ENCODE data around the gene TBC1D14. TPM values are rescaled to one million over a fixed set of nuclear protein-coding genes. Genes with fewer than 3 reads are reported as not detected.
"Not testable (repeated sequence)": the region's sequence is repeated elsewhere in the genome, so short reads cannot be mapped to it uniquely, and the experiment has no call there.

Gene TBC1D14
- total RNA-seq, 1 donor from 2014 or later, result 34.9 TPM

GRCh38 chr4:6969826-6970800 lies 60.5 kb downstream of the TBC1D14 start:
- Mint-ChIP-seq H3K9me3 (no peaks in the 10 kb centered on the region), H3K27me3 (ENCODE audit: low read depth) (no peaks in the 10 kb centered on the region), H3K4me3 (ENCODE audit: low read depth) (no peak overlapping the region), H3K4me1 (ENCODE audit: low read depth) (peaks cover 9% of the 10 kb centered on the region), H3K36me3 (ENCODE audit: low read depth) (peaks cover 10% of the 10 kb centered on the region), H3K27ac (no peak overlapping the region)
- DNase-seq (ENCODE audit: low spot score), result no peak
- intact Hi-C loops (cut with micrococcal nuclease), result loop anchor here (5.0 kb wide), 1 partner anchor 43 kb away; no protein-coding TSS in a partner anchor

GRCh38 chr4:6971536-6972374 lies 62.1 kb downstream of the TBC1D14 start:
- intact Hi-C loops (cut with micrococcal nuclease), result loop anchor here (5.0 kb wide), 1 partner anchor 44 kb away; no protein-coding TSS in a partner anchor
- H3K9me3 Mint-ChIP-seq, result no peaks in the 10 kb centered on the region
- H3K4me1 Mint-ChIP-seq (ENCODE audit: low read depth), result peaks cover 7% of the 10 kb centered on the region
- H3K36me3 Mint-ChIP-seq (ENCODE audit: low read depth), result peaks cover 16% of the 10 kb centered on the region
- H3K27me3 Mint-ChIP-seq (ENCODE audit: low read depth), result no peaks in the 10 kb centered on the region
- no peak overlapping the region for H3K4me3 Mint-ChIP-seq (ENCODE audit: low read depth)
- H3K27ac Mint-ChIP-seq, result no peak overlapping the region
- DNase-seq (ENCODE audit: low spot score), result no peak

- H3K27ac Mint-ChIP-seq, result no peak overlapping the region
- peaks cover 7% of the 10 kb centered on the region for H3K4me1 Mint-ChIP-seq (ENCODE audit: low read depth)
- no peaks in the 10 kb centered on the region for H3K9me3 Mint-ChIP-seq
- no peak for DNase-seq (ENCODE audit: low spot score)
- intact Hi-C loops (cut with micrococcal nuclease), result loop anchor here (5.0 kb wide), 1 partner anchor 45 kb away; no protein-coding TSS in a partner anchor
- H3K27me3 Mint-ChIP-seq (ENCODE audit: low read depth), result no peaks in the 10 kb centered on the region
- peaks cover 16% of the 10 kb centered on the region for H3K36me3 Mint-ChIP-seq (ENCODE audit: low read depth)
- no peak overlapping the region for H3K4me3 Mint-ChIP-seq (ENCODE audit: low read depth)
Measured at GRCh38 chr4:6972375-6972650, 62.7 kb downstream of the TBC1D14 start.

- H3K27ac Mint-ChIP-seq, result no peak overlapping the region
- H3K4me1 Mint-ChIP-seq (ENCODE audit: low read depth), result peaks cover 7% of the 10 kb centered on the region
- H3K27me3 Mint-ChIP-seq (ENCODE audit: low read depth), result no peaks in the 10 kb centered on the region
- DNase-seq (ENCODE audit: low spot score), result no peak
- no peaks in the 10 kb centered on the region for H3K9me3 Mint-ChIP-seq
- intact Hi-C loops (cut with micrococcal nuclease), result loop anchor here (5.0 kb wide), 1 partner anchor 46 kb away; no protein-coding TSS in a partner anchor
- peaks cover 13% of the 10 kb centered on the region for H3K36me3 Mint-ChIP-seq (ENCODE audit: low read depth)
- no peak overlapping the region for H3K4me3 Mint-ChIP-seq (ENCODE audit: low read depth)
Measured at GRCh38 chr4:6972911-6973310, 63.3 kb downstream of the TBC1D14 start.

- Mint-ChIP-seq H3K27me3 (ENCODE audit: low read depth) (no peaks in the 10 kb centered on the region), H3K4me1 (ENCODE audit: low read depth) (peaks cover 7% of the 10 kb centered on the region), H3K9me3 (no peaks in the 10 kb centered on the region), H3K36me3 (ENCODE audit: low read depth) (peaks cover 6% of the 10 kb centered on the region), H3K27ac (no peak overlapping the region), H3K4me3 (ENCODE audit: low read depth) (no peak overlapping the region)
- intact Hi-C loops (cut with micrococcal nuclease), result loop anchor here (1.0 to 5.0 kb wide), 3 partner anchors 12 to 96 kb away; no protein-coding TSS in a partner anchor
- DNase-seq (ENCODE audit: low spot score), result peak; percentile 67
Measured at GRCh38 chr4:6974138-6974848, 64.7 kb downstream of the TBC1D14 start.

GRCh38 chr4:6977846-6978245 lies 68.2 kb downstream of the TBC1D14 start:
- H3K4me1 Mint-ChIP-seq (ENCODE audit: low read depth); H3K27ac Mint-ChIP-seq; intact Hi-C loops (cut with micrococcal nuclease); H3K9me3 Mint-ChIP-seq; H3K4me3 Mint-ChIP-seq (ENCODE audit: low read depth); H3K27me3 Mint-ChIP-seq (ENCODE audit: low read depth); DNase-seq (ENCODE audit: low spot score); H3K36me3 Mint-ChIP-seq (ENCODE audit: low read depth): not testable (repeated sequence)

- Mint-ChIP-seq H3K4me1 (ENCODE audit: low read depth) (peaks cover 34% of the 10 kb centered on the region), H3K36me3 (ENCODE audit: low read depth) (peaks cover 3% of the 10 kb centered on the region), H3K4me3 (ENCODE audit: low read depth) (no peak overlapping the region), H3K27me3 (ENCODE audit: low read depth) (no peaks in the 10 kb centered on the region), H3K9me3 (no peaks in the 10 kb centered on the region), H3K27ac (no peak overlapping the region)
- intact Hi-C loops (cut with micrococcal nuclease), result no loop called here
- no peak for DNase-seq (ENCODE audit: low spot score)
Measured at GRCh38 chr4:6983544-6984142, 74.0 kb downstream of the TBC1D14 start.

GRCh38 chr4:6984612-6985425 lies 75.2 kb downstream of the TBC1D14 start:
- Mint-ChIP-seq H3K36me3 (ENCODE audit: low read depth) (peaks cover 3% of the 10 kb centered on the region), H3K4me1 (ENCODE audit: low read depth) (peaks cover 46% of the 10 kb centered on the region), H3K4me3 (ENCODE audit: low read depth) (peak overlapping the region; percentile 61), H3K9me3 (no peaks in the 10 kb centered on the region), H3K27me3 (ENCODE audit: low read depth) (no peaks in the 10 kb centered on the region), H3K27ac (peak overlapping the region; percentile 57)
- intact Hi-C loops (cut with micrococcal nuclease), result loop anchor here (5.0 kb wide), 2 partner anchors 58 to 273 kb away; no protein-coding TSS in a partner anchor
- DNase-seq (ENCODE audit: low spot score), result no peak

- peaks cover 5% of the 10 kb centered on the region for H3K36me3 Mint-ChIP-seq (ENCODE audit: low read depth)
- H3K9me3 Mint-ChIP-seq, result no peaks in the 10 kb centered on the region
- DNase-seq (ENCODE audit: low spot score), result no peak
- intact Hi-C loops (cut with micrococcal nuclease), result loop anchor here (1.0 to 5.0 kb wide), 5 partner anchors 12 to 1173 kb away; partner anchors contain the start of genes ABLIM2 and KIAA0232
- no peaks in the 10 kb centered on the region for H3K27me3 Mint-ChIP-seq (ENCODE audit: low read depth)
- H3K27ac Mint-ChIP-seq, result peak overlapping the region; percentile 92
- H3K4me1 Mint-ChIP-seq (ENCODE audit: low read depth), result peaks cover 51% of the 10 kb centered on the region
- H3K4me3 Mint-ChIP-seq (ENCODE audit: low read depth), result peak overlapping the region; percentile 89
Measured at GRCh38 chr4:6986072-6986780, 76.6 kb downstream of the TBC1D14 start.

- Mint-ChIP-seq H3K27ac (peak overlapping the region; percentile 92), H3K4me3 (ENCODE audit: low read depth) (peak overlapping the region; percentile 98)
- intact Hi-C loops (cut with micrococcal nuclease), result loop anchor here (1.0 to 5.0 kb wide), 8 partner anchors 13 to 1172 kb away; partner anchors contain the start of genes ABLIM2, GRPEL1, KIAA0232 and TADA2B
Measured at GRCh38 chr4:6986781-6987587, 77.4 kb downstream of the TBC1D14 start.

More at GRCh38 chr4:6986781-6987587, 77.4 kb downstream of the TBC1D14 start:
- no peaks in the 10 kb centered on the region for H3K27me3 Mint-ChIP-seq (ENCODE audit: low read depth)
- H3K9me3 Mint-ChIP-seq, result no peaks in the 10 kb centered on the region
- H3K36me3 Mint-ChIP-seq (ENCODE audit: low read depth), result peaks cover 6% of the 10 kb centered on the region
- peaks cover 58% of the 10 kb centered on the region for H3K4me1 Mint-ChIP-seq (ENCODE audit: low read depth)
- peak; percentile 91 for DNase-seq (ENCODE audit: low spot score)
